ENCODE data around the gene SIX6.

DNA sequence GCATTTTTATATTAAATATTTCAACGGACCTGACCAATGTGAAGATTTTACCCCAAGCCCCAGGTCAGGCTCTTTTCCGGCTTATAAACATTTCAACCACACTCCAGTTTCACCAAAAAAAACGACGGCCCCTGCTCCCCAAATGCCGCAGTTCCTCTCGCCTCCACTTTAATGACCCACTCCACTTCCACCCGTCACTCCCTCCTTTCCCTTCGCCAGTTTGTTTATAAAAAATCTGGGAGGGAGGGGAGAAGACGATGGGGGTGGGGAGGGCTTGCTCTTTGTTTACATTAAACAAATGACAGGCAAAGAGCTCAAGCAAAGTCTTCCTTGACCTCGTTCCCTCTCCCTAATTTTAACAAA lies 5.4 kb downstream of the SIX6 start:
- TF ChIP-seq CTCF (IDR thresholded peaks at IDR 0.05; ENCODE audit: low read depth, low read length, poor library complexity, severe bottlenecking), result no peak
- TF ChIP-seq EZH2phosphoT487 (IDR thresholded peaks at IDR 0.05; ENCODE audit: borderline replicate concordance, low read length), result no peak
